HG03159 (cell line): ENCODE measurements around the gene AHDC1.
"Not testable (repeated sequence)": the region's sequence is repeated elsewhere in the genome, so short reads cannot be mapped to it uniquely, and the experiment has no call there.

ENCODE experiments used
- ATAC-seq: cut with Tn5 transposase; IDR thresholded peaks from one replicate; pipeline ENCODE4 v1.9.1; 2021; ENCODE audit warnings: mild to moderate bottlenecking, moderate library complexity; ENCODE audit not compliant: unreplicated experiment

AHDC1 gene

GRCh38 chr1:27553823-27554222 is 50.1 kb downstream of the AHDC1 start:
- ATAC-seq: not testable (repeated sequence)

- no peak for ATAC-seq
These were observed 51.0 kb downstream of the AHDC1 start for GRCh38 chr1:27552911-27553420.

- ATAC-seq: no peak
These were observed 52.0 kb downstream of the AHDC1 start for GRCh38 chr1:27551953-27552312.

GRCh38 chr1:27551170-27551952 is 52.6 kb downstream of the AHDC1 start:
- ATAC-seq: no peak

- ATAC-seq: no peak
These were observed 53.3 kb downstream of the AHDC1 start for GRCh38 chr1:27550510-27551169.

GRCh38 chr1:27549807-27550408 is 54.0 kb downstream of the AHDC1 start:
- no peak for ATAC-seq

- no peak for ATAC-seq
These were observed 54.9 kb downstream of the AHDC1 start for GRCh38 chr1:27548858-27549719.

- no peak for ATAC-seq
These were observed 55.6 kb downstream of the AHDC1 start for GRCh38 chr1:27548136-27548853.

GRCh38 chr1:27547220-27548116 is 56.5 kb downstream of the AHDC1 start:
- ATAC-seq: no peak

- ATAC-seq: no peak
These were observed 58.1 kb downstream of the AHDC1 start for GRCh38 chr1:27545876-27546275.

GRCh38 chr1:27545271-27545670 is 58.7 kb downstream of the AHDC1 start:
- no peak for ATAC-seq

GRCh38 chr1:27544834-27545233 is 59.1 kb downstream of the AHDC1 start:
- no peak for ATAC-seq

GRCh38 chr1:27543284-27543683 is 60.7 kb downstream of the AHDC1 start:
- ATAC-seq: no peak

- no peak for ATAC-seq
These were observed 61.3 kb downstream of the AHDC1 start for GRCh38 chr1:27542463-27543273.

GRCh38 chr1:27539901-27540861 is 63.8 kb downstream of the AHDC1 start:
- no peak for ATAC-seq

GRCh38 chr1:27538793-27539192 is 65.2 kb downstream of the AHDC1 start:
- no peak for ATAC-seq

GRCh38 chr1:27538305-27538676 is 65.7 kb downstream of the AHDC1 start:
- not testable (repeated sequence) for ATAC-seq
